MM.1S (cell line): ENCODE results near the gene SYTL2.

Source experiments
- EZH2 ChIP-seq: fragments of 300-600 bp; sonication (generic); optimal IDR thresholded peaks from 2 replicates; pipeline ENCODE3; 2017; ENCODE audit warnings: low read depth, mild to moderate bottlenecking, antibody characterized with exemption, low read length, mixed read lengths
- TF ChIP-seq, protein P1 (sequence below): fragments of 300-600 bp; sonication (generic); IDR thresholded peaks from 2 replicates; pipeline ENCODE4 v1.5.1; 2016; ENCODE audit warnings: antibody characterized with exemption, low read length, mixed read lengths

DNA sequence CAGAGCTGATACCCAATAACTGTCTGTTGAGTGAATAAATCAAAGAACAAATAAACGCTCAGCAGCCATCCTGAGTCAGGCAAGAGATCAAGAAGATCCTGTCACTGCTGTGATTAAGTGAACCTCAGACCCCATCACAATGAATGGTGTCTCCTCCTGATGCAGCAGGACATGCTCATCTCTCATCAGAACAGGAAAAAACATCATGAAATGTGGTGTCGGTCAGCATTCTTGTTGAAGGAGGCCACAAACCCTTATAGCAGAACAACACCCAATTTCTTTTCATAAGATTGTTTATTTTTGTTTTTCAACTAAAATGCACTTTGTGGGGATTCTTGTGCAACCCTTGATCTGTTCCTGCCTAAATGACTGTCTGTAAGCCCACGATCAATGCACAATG lies 60.3 kb downstream of the SYTL2 start:
- TF ChIP-seq, protein P1, sequence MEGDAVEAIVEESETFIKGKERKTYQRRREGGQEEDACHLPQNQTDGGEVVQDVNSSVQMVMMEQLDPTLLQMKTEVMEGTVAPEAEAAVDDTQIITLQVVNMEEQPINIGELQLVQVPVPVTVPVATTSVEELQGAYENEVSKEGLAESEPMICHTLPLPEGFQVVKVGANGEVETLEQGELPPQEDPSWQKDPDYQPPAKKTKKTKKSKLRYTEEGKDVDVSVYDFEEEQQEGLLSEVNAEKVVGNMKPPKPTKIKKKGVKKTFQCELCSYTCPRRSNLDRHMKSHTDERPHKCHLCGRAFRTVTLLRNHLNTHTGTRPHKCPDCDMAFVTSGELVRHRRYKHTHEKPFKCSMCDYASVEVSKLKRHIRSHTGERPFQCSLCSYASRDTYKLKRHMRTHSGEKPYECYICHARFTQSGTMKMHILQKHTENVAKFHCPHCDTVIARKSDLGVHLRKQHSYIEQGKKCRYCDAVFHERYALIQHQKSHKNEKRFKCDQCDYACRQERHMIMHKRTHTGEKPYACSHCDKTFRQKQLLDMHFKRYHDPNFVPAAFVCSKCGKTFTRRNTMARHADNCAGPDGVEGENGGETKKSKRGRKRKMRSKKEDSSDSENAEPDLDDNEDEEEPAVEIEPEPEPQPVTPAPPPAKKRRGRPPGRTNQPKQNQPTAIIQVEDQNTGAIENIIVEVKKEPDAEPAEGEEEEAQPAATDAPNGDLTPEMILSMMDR, result no peak
- no peak for TF ChIP-seq EZH2
